Thyroid gland (tissue), 4 donors: ENCODE data around the gene PCDHB15.

ENCODE experiments used
- CTCF ChIP-seq, 6 experiments: fragments of 200-600 bp in 3 of 6; fragments of 450-650 bp in 3 of 6; sonication (generic) in 3 of 6; IDR thresholded peaks; one replicate each; pipeline ENCODE4 v1.5.1; 2016 to 2019; ENCODE audit warnings: antibody characterized with exemption in 6 of 6, mild to moderate bottlenecking in 2 of 6, inconsistent platforms in 1 of 6, moderate library complexity in 1 of 6
- POLR2A ChIP-seq, 2 donors: fragments of 450-650 bp; IDR thresholded peaks; one replicate each; pipeline ENCODE4 v1.6.1; 2017; ENCODE audit warnings: antibody characterized with exemption in 2 of 2, mild to moderate bottlenecking in 2 of 2, moderate library complexity in 1 of 2

- TF ChIP-seq CTCF (IDR thresholded peaks at IDR 0.05) (no peak), POLR2A (IDR thresholded peaks at IDR 0.05) (no peak)
Observed at GRCh38 chr5:141236516-141237313, 8.5 kb upstream of the PCDHB15 start.
